DMS153 (cell line): Measurements from ENCODE around the gene VPREB3.
"Not testable (repeated sequence)": the region's sequence is repeated elsewhere in the genome, so short reads cannot be mapped to it uniquely, and the experiment has no call there.

Experiments used
- DNase-seq: peaks from one replicate; lab custom pipeline; 2025; lab: John Stamatoyannopoulos, UW

Gene VPREB3

GRCh38 chr22:23742505-23743264 is 11.5 kb downstream of the VPREB3 start:
- no peak for DNase-seq

GRCh38 chr22:23737696-23738095 is 16.5 kb downstream of the VPREB3 start:
- no peak for DNase-seq

- not testable (repeated sequence) for DNase-seq
Measured at GRCh38 chr22:23728108-23728507, 26.1 kb downstream of the VPREB3 start.

- DNase-seq: no peak
Measured at GRCh38 chr22:23722724-23723123, 31.5 kb downstream of the VPREB3 start.

- no peak for DNase-seq
Measured at GRCh38 chr22:23722160-23722559, 32.1 kb downstream of the VPREB3 start.

- no peak for DNase-seq
Measured at GRCh38 chr22:23720855-23721254, 33.4 kb downstream of the VPREB3 start.

- no peak for DNase-seq
Measured at GRCh38 chr22:23718371-23719165, 35.7 kb downstream of the VPREB3 start.

GRCh38 chr22:23716811-23717801 is 37.1 kb downstream of the VPREB3 start:
- peak; percentile 77 for DNase-seq

GRCh38 chr22:23715806-23716375 is 38.3 kb downstream of the VPREB3 start:
- no peak for DNase-seq

GRCh38 chr22:23714596-23715578 is 39.3 kb downstream of the VPREB3 start:
- DNase-seq: no peak

- no peak for DNase-seq
Measured at GRCh38 chr22:23713696-23714595, 40.3 kb downstream of the VPREB3 start.

- no peak for DNase-seq
Measured at GRCh38 chr22:23712256-23712655, 42.0 kb downstream of the VPREB3 start.

GRCh38 chr22:23709107-23709506 is 45.1 kb downstream of the VPREB3 start:
- no peak for DNase-seq

GRCh38 chr22:23708270-23708669 is 46.0 kb downstream of the VPREB3 start:
- DNase-seq: no peak

- no peak for DNase-seq
Measured at GRCh38 chr22:23705358-23705757, 48.9 kb downstream of the VPREB3 start.

- no peak for DNase-seq
Measured at GRCh38 chr22:23704829-23705228, 49.4 kb downstream of the VPREB3 start.

- DNase-seq: no peak
Measured at GRCh38 chr22:23704062-23704461, 50.2 kb downstream of the VPREB3 start.
